ENCODE results near the gene RGL3. TPM values are rescaled to one million over a fixed set of nuclear protein-coding genes. Genes with fewer than 3 reads are reported as not detected.

The RGL3 gene
- total and polyA plus RNA-seq, 10 of the 15 experiments (the other 5 are each of a cell fraction or from before 2014, with no cell fraction given): not detected

DNA sequence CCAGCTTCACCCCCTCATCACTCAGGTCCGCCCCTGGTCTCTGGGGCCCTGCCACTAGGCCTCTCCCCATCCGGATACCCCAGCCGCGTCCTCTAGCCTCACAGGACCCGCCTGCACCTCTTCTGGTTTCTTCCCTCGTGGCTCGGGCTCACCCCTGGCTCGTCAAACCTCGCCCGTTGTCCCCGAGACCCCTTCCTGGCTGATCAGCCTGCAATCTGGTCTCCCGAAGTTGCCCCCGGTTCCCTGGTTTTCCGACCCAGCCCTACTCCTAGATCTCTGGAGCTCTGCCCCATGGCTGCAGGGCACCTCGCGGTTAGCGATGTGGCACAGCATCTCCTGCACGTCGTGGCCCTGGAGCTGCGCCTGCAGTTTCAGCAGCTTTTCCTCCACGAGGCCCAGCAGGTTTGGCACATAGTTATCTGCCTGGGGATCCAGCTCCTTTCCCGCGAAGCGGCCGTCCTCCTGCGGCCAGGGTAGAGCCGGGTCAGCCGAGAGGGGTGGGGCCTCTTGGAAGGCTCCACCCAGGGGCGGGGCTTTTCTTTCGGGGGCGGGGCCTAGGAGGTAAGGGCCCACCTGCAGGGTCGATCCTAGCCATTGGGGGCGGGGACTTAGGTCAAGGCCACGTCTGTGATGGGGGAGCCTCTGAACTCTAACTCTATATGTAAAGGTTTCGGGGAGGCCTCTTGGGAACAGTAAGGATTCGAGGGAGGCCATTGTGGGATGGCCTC, 2.4 kb upstream of the RGL3 start:
- Histone ChIP-seq H4K20me1 (ENCODE audit: control insufficient read depth, insufficient read depth) (no peaks in the 10 kb centered on the region), H3K4me1 (ENCODE audit: control insufficient read depth, insufficient read depth, low read length) (peaks cover 22% of the 10 kb centered on the region), H3K9me3 (replicated peaks; ENCODE audit: control insufficient read depth, insufficient read depth, low read length) (no peaks in the 10 kb centered on the region), H3K4me3 (peak overlapping the region; percentile 40; the same call in 1 of the 2 replicates), H3K79me2 (ENCODE audit: control insufficient read depth, insufficient read depth, low read length) (no peaks in the 10 kb centered on the region), H3K27me3 (replicated peaks in 1 of 2; ENCODE audit: control insufficient read depth in 2 of 2, insufficient read depth in 2 of 2, low read length in 1 of 2) (peaks cover 10 to 16% of the 10 kb centered on the region in 2 experiments), H2AFZ (ENCODE audit: control insufficient read depth, low read depth, low read length) (peak overlapping the region; percentile 71), H3K9ac (ENCODE audit: control insufficient read depth, insufficient read depth, low read length) (no peak overlapping the region), H3K27ac (ENCODE audit: control insufficient read depth, insufficient read depth) (no peak overlapping the region), H3K4me2 (ENCODE audit: control insufficient read depth, insufficient read depth) (peak overlapping the region; percentile 74), H3K36me3 (ENCODE audit: control insufficient read depth in 2 of 2, insufficient read depth in 2 of 2, low read length in 1 of 2) (no peaks in the 10 kb centered on the region)
- intact Hi-C loops (cut with micrococcal nuclease; ENCODE audit: unreplicated experiment): no loop called here
- WGBS (ENCODE audit: insufficient coverage, insufficient replicate concordance, low lambda C conversion rate, missing lambda C conversion rate): 17% methylated on average over 36 of the region's 36 CpGs
- RAD21 ChIA-PET (ENCODE audit: unreplicated experiment): interaction anchor here (1.2 to 2.2 kb wide), 4 partner anchors 14 to 61 kb away, joined by 4 to 7 read pairs (median 6); partner anchors contain the start of genes ODAD3, PRKCSH and SWSAP1
- DNase-seq (ENCODE audit: low read depth, low spot score) (no peak), FAIRE-seq (no peak), ATAC-seq (peak; percentile 72)
- in situ Hi-C loops (cut with MboI): no loop called here
- CTCF ChIA-PET: interaction anchor here (0.9 to 2.9 kb wide), 9 partner anchors 10 to 386 kb away, joined by 3 to 13 read pairs (median 4); partner anchors contain the start of genes ODAD3 and PRKCSH
- SMC1A ChIA-PET (ENCODE audit: uncharacterized antibody, unreplicated experiment): interaction anchor here (0.8 to 2.3 kb wide), 6 partner anchors 24 to 61 kb away, joined by 3 to 14 read pairs (median 3); no protein-coding TSS in a partner anchor
- TF ChIP-seq, protein P1, sequence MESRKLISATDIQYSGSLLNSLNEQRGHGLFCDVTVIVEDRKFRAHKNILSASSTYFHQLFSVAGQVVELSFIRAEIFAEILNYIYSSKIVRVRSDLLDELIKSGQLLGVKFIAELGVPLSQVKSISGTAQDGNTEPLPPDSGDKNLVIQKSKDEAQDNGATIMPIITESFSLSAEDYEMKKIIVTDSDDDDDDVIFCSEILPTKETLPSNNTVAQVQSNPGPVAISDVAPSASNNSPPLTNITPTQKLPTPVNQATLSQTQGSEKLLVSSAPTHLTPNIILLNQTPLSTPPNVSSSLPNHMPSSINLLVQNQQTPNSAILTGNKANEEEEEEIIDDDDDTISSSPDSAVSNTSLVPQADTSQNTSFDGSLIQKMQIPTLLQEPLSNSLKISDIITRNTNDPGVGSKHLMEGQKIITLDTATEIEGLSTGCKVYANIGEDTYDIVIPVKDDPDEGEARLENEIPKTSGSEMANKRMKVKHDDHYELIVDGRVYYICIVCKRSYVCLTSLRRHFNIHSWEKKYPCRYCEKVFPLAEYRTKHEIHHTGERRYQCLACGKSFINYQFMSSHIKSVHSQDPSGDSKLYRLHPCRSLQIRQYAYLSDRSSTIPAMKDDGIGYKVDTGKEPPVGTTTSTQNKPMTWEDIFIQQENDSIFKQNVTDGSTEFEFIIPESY (IDR thresholded peaks at IDR 0.05): 0 out of 2 replicates have a peak, but pooled peaks have one; percentile 46
- TF ChIP-seq FOXM1 (IDR thresholded peaks at IDR 0.05; ENCODE audit: low read depth, low read length) (no peak), STAT3 (IDR thresholded peaks at IDR 0.05; ENCODE audit: low read depth, low read length) (no peak)
- POLR2A ChIA-PET: interaction anchor here (0.6 to 1.4 kb wide), 7 partner anchors 9 to 280 kb away, joined by 3 to 7 read pairs (median 3); partner anchors contain the start of genes ODAD3 and PRKCSH
- BruUV-seq (replicated peaks): no TSS peak

Measured in GM12878 (cell line).